Panc1 (cell line): ENCODE results near the gene CLHC1. TPM values are rescaled to one million over a fixed set of nuclear protein-coding genes. Genes with fewer than 3 reads are reported as not detected.

Experiments
- ATAC-seq: fragments of 200-7000 bp; cut with Tn5 transposase; 2 replicates; pipeline ENCODE4 v1.9.1; 2020; ENCODE audit warnings: mild to moderate bottlenecking, moderate library complexity
- BruUV-seq: library from RNA; stranded (reverse); fragments of 400-500 nt; replicated peaks from 2 replicates; lab custom pipeline; 2021; lab: Mats Ljungman, UMichigan
- CTCF ChIA-PET: fragments of 300-600 bp; sonication (Branson Sonifier 250); formaldehyde crosslinking; loops from one replicate; lab custom pipeline; 2022; ENCODE audit warnings: antibody characterized with exemption; lab: Charles Lee
- POLR2A ChIA-PET: fragments of 300-600 bp; sonication (Branson Sonifier 250); formaldehyde crosslinking; loops from one replicate; lab custom pipeline; 2022; ENCODE audit warnings: antibody characterized with exemption; lab: Charles Lee
- DNase-seq: peaks from one replicate; pipeline ENCODE4 v3.0.0-alpha.2; 2010; ENCODE audit warnings: low read depth, low spot score
- H3K27ac ChIP-seq: 2 replicates; pipeline ENCODE4 v1.5.1; 2011; ENCODE audit warnings: mild to moderate bottlenecking, low read length, inconsistent platforms
- H3K27me3 ChIP-seq: fragments of 200-500 bp; sonication (Bioruptor generic); 2 replicates; pipeline ENCODE4 v1.6.0; 2014; ENCODE audit warnings: low read length, inconsistent platforms; ENCODE audit not compliant: control insufficient read depth, insufficient read depth
- H3K36me3 ChIP-seq: fragments of 200-500 bp; sonication (Bioruptor generic); 2 replicates; pipeline ENCODE4 v1.5.1; 2014; ENCODE audit warnings: inconsistent platforms, mild to moderate bottlenecking, low read length, moderate library complexity; ENCODE audit not compliant: control insufficient read depth, insufficient read depth
- H3K4me1 ChIP-seq: 2 replicates; pipeline ENCODE4 v1.5.1; 2011; ENCODE audit warnings: inconsistent platforms, mild to moderate bottlenecking, low read length, moderate library complexity; ENCODE audit not compliant: control insufficient read depth, insufficient read depth
- H3K4me3 ChIP-seq, 2 experiments: 2 replicates each; pipeline ENCODE4 v1.5.1; 2011 to 2012; ENCODE audit warnings: low read depth in 2 of 2, low read length in 2 of 2, mild to moderate bottlenecking in 2 of 2, inconsistent platforms in 1 of 2, moderate library complexity in 1 of 2
- H3K9me3 ChIP-seq: fragments of 200-500 bp; sonication (Bioruptor generic); 2 replicates; pipeline ENCODE4 v1.5.1; 2014; ENCODE audit warnings: low read depth, mild to moderate bottlenecking, inconsistent platforms, low read length, moderate library complexity; ENCODE audit not compliant: control insufficient read depth, insufficient read depth
- POLR2AphosphoS5 ChIP-seq: IDR thresholded peaks from 2 replicates; pipeline ENCODE4 v1.6.1; 2012; ENCODE audit warnings: mild to moderate bottlenecking, low read depth, low read length, moderate library complexity
- SIN3A ChIP-seq: IDR thresholded peaks from 2 replicates; pipeline ENCODE4 v1.6.1; 2012; ENCODE audit warnings: low read depth, mild to moderate bottlenecking, low read length, moderate library complexity, borderline replicate concordance; ENCODE audit not compliant: insufficient read depth
- TCF7L2 ChIP-seq: IDR thresholded peaks from 2 replicates; pipeline ENCODE4 v1.6.1; 2011; ENCODE audit warnings: mild to moderate bottlenecking, low read depth, low read length, inconsistent platforms
- in situ Hi-C: cut with HindIII; loops from 2 replicates; pipeline ENCODE4 v1.10.0; 2016; ENCODE audit warnings: low sequenced_read_pairs, low pct_unique_long_range_greater_than_20kb
- intact Hi-C: fragments of 100-400 bp; cut with micrococcal nuclease; formaldehyde crosslinking; loops from one replicate; pipeline ENCODE4 v1.10.0; 2022; ENCODE audit not compliant: unreplicated experiment
- total RNA-seq: library from RNA; stranded (reverse); gene quantifications from one replicate; pipeline ENCODE4 v1.2.1, GENCODE V29; 2021; ENCODE audit not compliant: unreplicated experiment
- TF ChIP-seq, protein P1 (sequence below): fragments of 450-650 bp; IDR thresholded peaks from 2 replicates; pipeline ENCODE4 v1.5.1; 2017; ENCODE audit warnings: mild to moderate bottlenecking
- TF ChIP-seq, protein P2 (sequence below), 2 experiments: IDR thresholded peaks; 2 replicates each; pipeline ENCODE4 v1.6.1; 2011 to 2012; ENCODE audit warnings: low read depth in 2 of 2, control low read depth in 1 of 2, low read length in 1 of 2, mild to moderate bottlenecking in 1 of 2, moderate library complexity in 1 of 2; ENCODE audit not compliant: insufficient read depth in 1 of 2

CLHC1 gene
- total RNA-seq, 1 experiment from 2014 or later: 3.6 TPM

DNA sequence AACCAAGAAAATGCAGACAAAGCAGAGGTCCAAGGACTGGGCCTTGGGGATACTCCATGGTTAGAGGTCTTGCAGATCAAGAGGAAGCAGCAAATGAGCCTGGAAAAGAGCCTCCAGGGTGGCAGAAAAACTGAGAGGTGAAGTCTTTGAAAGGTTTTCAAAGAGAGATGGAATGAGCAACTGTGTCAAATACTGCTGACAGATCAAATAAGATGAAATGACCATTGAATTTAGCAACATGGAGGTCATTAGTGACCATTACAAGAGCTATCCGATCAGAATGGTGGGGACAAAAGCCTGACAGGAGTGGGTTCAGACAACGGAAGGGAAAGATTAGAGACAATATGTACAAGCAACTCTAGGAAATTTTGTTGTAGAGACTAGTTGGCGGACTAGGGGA is 1.5 kb downstream of the CLHC1 start:
- BruUV-seq: no TSS peak
- ChIA-PET CTCF (no interaction called here), POLR2A (no interaction called here)
- in situ Hi-C loops (no loop called here), intact Hi-C loops (no loop called here)
- ATAC-seq (no peak), DNase-seq (no peak)
- Histone ChIP-seq H3K36me3 (peaks cover 23% of the 10 kb centered on the region), H3K9me3 (no peaks in the 10 kb centered on the region), H3K4me3 (no peak overlapping the region), H3K27ac (no peak overlapping the region), H3K4me1 (peaks cover 23% of the 10 kb centered on the region), H3K27me3 (no peaks in the 10 kb centered on the region)
- TF ChIP-seq, protein P1, sequence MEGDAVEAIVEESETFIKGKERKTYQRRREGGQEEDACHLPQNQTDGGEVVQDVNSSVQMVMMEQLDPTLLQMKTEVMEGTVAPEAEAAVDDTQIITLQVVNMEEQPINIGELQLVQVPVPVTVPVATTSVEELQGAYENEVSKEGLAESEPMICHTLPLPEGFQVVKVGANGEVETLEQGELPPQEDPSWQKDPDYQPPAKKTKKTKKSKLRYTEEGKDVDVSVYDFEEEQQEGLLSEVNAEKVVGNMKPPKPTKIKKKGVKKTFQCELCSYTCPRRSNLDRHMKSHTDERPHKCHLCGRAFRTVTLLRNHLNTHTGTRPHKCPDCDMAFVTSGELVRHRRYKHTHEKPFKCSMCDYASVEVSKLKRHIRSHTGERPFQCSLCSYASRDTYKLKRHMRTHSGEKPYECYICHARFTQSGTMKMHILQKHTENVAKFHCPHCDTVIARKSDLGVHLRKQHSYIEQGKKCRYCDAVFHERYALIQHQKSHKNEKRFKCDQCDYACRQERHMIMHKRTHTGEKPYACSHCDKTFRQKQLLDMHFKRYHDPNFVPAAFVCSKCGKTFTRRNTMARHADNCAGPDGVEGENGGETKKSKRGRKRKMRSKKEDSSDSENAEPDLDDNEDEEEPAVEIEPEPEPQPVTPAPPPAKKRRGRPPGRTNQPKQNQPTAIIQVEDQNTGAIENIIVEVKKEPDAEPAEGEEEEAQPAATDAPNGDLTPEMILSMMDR: no peak
- TF ChIP-seq TCF7L2: no peak
- TF ChIP-seq, protein P2, sequence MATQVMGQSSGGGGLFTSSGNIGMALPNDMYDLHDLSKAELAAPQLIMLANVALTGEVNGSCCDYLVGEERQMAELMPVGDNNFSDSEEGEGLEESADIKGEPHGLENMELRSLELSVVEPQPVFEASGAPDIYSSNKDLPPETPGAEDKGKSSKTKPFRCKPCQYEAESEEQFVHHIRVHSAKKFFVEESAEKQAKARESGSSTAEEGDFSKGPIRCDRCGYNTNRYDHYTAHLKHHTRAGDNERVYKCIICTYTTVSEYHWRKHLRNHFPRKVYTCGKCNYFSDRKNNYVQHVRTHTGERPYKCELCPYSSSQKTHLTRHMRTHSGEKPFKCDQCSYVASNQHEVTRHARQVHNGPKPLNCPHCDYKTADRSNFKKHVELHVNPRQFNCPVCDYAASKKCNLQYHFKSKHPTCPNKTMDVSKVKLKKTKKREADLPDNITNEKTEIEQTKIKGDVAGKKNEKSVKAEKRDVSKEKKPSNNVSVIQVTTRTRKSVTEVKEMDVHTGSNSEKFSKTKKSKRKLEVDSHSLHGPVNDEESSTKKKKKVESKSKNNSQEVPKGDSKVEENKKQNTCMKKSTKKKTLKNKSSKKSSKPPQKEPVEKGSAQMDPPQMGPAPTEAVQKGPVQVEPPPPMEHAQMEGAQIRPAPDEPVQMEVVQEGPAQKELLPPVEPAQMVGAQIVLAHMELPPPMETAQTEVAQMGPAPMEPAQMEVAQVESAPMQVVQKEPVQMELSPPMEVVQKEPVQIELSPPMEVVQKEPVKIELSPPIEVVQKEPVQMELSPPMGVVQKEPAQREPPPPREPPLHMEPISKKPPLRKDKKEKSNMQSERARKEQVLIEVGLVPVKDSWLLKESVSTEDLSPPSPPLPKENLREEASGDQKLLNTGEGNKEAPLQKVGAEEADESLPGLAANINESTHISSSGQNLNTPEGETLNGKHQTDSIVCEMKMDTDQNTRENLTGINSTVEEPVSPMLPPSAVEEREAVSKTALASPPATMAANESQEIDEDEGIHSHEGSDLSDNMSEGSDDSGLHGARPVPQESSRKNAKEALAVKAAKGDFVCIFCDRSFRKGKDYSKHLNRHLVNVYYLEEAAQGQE (IDR thresholded peaks at IDR 0.05; ENCODE audit: insufficient read depth in 1 of 2, low read depth in 2 of 2, low read length in 1 of 2): no peak
- no peak for TF ChIP-seq POLR2AphosphoS5
- TF ChIP-seq SIN3A: no peak

DNA sequence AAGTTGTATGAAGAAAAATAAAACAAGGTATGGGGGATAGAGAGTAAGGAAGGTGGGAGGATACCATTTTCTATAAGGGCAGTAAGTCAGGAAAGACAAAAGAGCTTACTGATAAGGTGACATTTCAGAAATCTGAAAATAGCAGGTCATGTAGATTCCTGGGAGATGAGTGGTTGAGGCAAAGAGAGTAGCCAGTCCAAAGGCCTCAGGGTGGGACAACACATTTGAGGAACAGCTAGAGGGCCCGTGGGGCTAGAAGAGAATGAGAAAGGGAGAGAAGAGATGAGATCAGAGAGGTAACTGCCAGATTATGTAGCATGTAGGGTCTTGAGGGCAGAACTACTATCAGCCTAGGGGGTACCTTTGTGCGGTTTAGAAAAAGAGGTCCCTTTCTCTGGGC is 2.9 kb downstream of the CLHC1 start:
- ChIA-PET CTCF (no interaction called here), POLR2A (no interaction called here)
- TF ChIP-seq SIN3A: no peak
- TF ChIP-seq, protein P2 (IDR thresholded peaks at IDR 0.05; ENCODE audit: insufficient read depth in 1 of 2, low read depth in 2 of 2, low read length in 1 of 2): no peak
- no peak for TF ChIP-seq POLR2AphosphoS5
- TF ChIP-seq TCF7L2: no peak
- TF ChIP-seq, protein P1: no peak
- Histone ChIP-seq H3K27me3 (no peaks in the 10 kb centered on the region), H3K36me3 (peaks cover 9% of the 10 kb centered on the region; the same call in 1 of the 2 replicates), H3K27ac (no peak overlapping the region), H3K4me3 (no peak overlapping the region), H3K4me1 (peaks cover 23% of the 10 kb centered on the region), H3K9me3 (no peaks in the 10 kb centered on the region)
- intact Hi-C loops (no loop called here), in situ Hi-C loops (no loop called here)
- ATAC-seq (no peak), DNase-seq (no peak)
- no TSS peak for BruUV-seq
